ENCODE measurements around the gene ATRNL1.

GRCh38 chr10:115355162-115355760 lies 262.1 kb downstream of the ATRNL1 start:
- TF ChIP-seq CTCF (IDR thresholded peaks at IDR 0.05; ENCODE audit: low read length) (peak; percentile 80), EZH2phosphoT487 (IDR thresholded peaks at IDR 0.05; ENCODE audit: low read length) (no peak), EZH2 (optimal IDR thresholded peaks at IDR 0.05; ENCODE audit: low read depth, low read length) (no peak)

All from MM.1S (cell line).